ENCODE measurements around the gene ASH1L.

DNA sequence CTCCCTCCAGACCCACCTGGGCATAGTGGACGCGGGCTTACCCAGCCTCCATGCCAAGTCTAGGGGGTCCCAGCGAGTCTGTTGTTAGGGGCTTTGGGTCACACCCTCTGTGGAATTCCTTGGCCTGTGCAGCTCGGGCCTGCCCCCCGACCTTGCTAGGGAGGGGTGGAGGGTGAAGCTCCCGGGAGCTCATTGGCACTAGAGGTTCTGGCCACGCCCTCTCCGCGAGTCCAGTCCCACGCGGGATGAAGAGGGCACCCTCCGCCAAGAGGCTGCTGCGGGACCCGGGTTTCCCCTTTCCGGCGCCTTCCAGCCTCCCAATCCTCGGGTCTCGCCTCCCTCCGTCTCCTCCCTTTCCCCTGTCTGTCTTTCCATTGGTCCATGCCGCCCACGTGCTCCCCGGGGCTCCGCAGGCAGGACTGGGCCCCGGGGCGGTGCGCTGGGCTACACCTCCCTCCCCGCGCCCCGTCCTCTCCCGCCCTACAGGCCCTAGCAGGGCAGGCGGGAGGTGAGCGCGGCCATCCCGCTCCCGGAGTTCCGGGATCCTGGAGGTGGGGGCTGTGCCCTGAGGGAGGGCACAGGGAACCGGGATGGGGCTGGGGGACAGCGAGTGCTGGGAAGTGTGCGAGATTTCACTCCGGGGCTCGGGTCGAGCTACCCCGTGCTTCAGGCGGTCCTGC lies 238.4 kb downstream of the ASH1L start:
- TF ChIP-seq SP1 (IDR thresholded peaks at IDR 0.05) (no peak), FOXM1 (IDR thresholded peaks at IDR 0.05; ENCODE audit: borderline replicate concordance) (no peak), TARDBP (IDR thresholded peaks at IDR 0.05) (no peak), HDGF (IDR thresholded peaks at IDR 0.05; ENCODE audit: borderline replicate concordance) (no peak), NFRKB (IDR thresholded peaks at IDR 0.05) (no peak), ELF4 (IDR thresholded peaks at IDR 0.05) (no peak; the same call in 1 of the 2 replicates), LEF1 (IDR thresholded peaks at IDR 0.05; ENCODE audit: borderline replicate concordance) (no peak), SUZ12 (IDR thresholded peaks at IDR 0.05) (no peak)
